GM18502 (cell line): ENCODE measurements around the gene ASIC4.

Source experiments
- ATAC-seq: cut with Tn5 transposase; IDR thresholded peaks from one replicate; pipeline ENCODE4 v1.9.1; 2021; ENCODE audit warnings: mild to moderate bottlenecking; ENCODE audit not compliant: unreplicated experiment, poor library complexity

Gene ASIC4

GRCh38 chr2:219478916-219479315 is 35.4 kb upstream of the ASIC4 start:
- ATAC-seq: no peak

GRCh38 chr2:219480004-219480403 is 34.3 kb upstream of the ASIC4 start:
- ATAC-seq: no peak

GRCh38 chr2:219482674-219483405 is 31.4 kb upstream of the ASIC4 start:
- no peak for ATAC-seq

- ATAC-seq: no peak
Observed at GRCh38 chr2:219483451-219484342, 30.6 kb upstream of the ASIC4 start.

GRCh38 chr2:219484343-219485200 is 29.7 kb upstream of the ASIC4 start:
- no peak for ATAC-seq

- ATAC-seq: no peak
Observed at GRCh38 chr2:219485201-219485580, 29.1 kb upstream of the ASIC4 start.

- no peak for ATAC-seq
Observed at GRCh38 chr2:219486380-219486959, 27.8 kb upstream of the ASIC4 start.

- ATAC-seq: no peak
Observed at GRCh38 chr2:219488149-219488843, 26.0 kb upstream of the ASIC4 start.

GRCh38 chr2:219488844-219489194 is 25.5 kb upstream of the ASIC4 start:
- ATAC-seq: no peak

- no peak for ATAC-seq
Observed at GRCh38 chr2:219489315-219489714, 25.0 kb upstream of the ASIC4 start.

GRCh38 chr2:219490186-219490585 is 24.1 kb upstream of the ASIC4 start:
- no peak for ATAC-seq

- no peak for ATAC-seq
Observed at GRCh38 chr2:219490600-219491130, 23.6 kb upstream of the ASIC4 start.

- no peak for ATAC-seq
Observed at GRCh38 chr2:219491278-219491963, 22.9 kb upstream of the ASIC4 start.

GRCh38 chr2:219492575-219492974 is 21.7 kb upstream of the ASIC4 start:
- no peak for ATAC-seq

GRCh38 chr2:219493086-219493485 is 21.2 kb upstream of the ASIC4 start:
- no peak for ATAC-seq

GRCh38 chr2:219494952-219495530 is 19.2 kb upstream of the ASIC4 start:
- ATAC-seq: no peak

- no peak for ATAC-seq
Observed at GRCh38 chr2:219495531-219496122, 18.7 kb upstream of the ASIC4 start.

GRCh38 chr2:219496247-219496824 is 17.9 kb upstream of the ASIC4 start:
- no peak for ATAC-seq
